Astrocyte of the cerebellum (primary cell): Measurements from ENCODE around the gene PSMA2.

Experiments
- DNase-seq: peaks from one replicate; pipeline ENCODE4 v3.0.0-alpha.2; 2011; ENCODE audit warnings: low read depth
- H3K4me3 ChIP-seq: 2 replicates; pipeline ENCODE4 v1.5.1; 2011; ENCODE audit warnings: mild to moderate bottlenecking, low read depth, low read length, moderate library complexity
- CTCF ChIP-seq: IDR thresholded peaks from 2 replicates; pipeline ENCODE4 v1.5.1; 2012; ENCODE audit warnings: low read length, low read depth, moderate library complexity, mild to moderate bottlenecking; ENCODE audit errors: missing control alignments
- in situ Hi-C: cut with HindIII; loops from 2 replicates; pipeline ENCODE4 v1.10.0; 2017; ENCODE audit warnings: low sequenced_read_pairs

PSMA2 gene

DNA sequence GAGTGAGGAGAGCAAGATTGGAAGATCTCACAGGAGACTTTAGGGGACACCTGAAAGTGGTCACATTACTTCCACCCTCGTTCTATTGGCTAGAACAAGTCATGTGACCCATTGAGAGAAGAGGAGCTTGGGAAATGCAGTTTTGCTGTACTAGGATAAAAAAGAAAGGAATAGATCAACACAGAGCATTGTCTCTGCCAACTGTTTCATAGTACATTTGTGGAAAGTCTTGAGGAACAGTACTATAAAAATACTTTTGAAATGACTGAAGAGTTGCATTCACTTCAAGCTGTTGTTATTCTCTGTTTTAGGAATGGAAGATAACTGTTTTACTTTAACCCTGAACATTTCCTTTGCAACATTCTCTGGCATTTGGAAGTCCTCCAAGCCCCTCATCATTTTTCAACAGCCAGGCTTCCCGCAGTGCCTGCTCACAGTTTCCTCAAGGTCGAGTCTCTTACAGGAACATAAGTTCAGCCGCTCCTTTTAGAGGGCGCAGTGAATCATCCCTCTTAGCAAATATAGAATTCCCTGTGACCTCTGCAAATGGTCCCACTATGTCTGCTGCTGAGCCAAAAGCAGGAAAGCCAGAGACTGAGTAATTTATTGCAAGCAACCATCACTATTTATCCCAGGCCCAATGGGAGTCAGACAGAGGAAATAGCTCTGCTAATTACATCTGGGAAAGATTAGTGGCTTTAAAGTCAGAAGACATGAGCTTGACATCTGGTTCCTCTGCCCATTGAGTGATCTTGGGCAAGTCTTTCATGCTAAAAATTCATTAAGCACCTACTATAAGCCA is 40.9 kb upstream of the PSMA2 start:
- DNase-seq = peak; percentile 96
- TF ChIP-seq CTCF = no peak
- in situ Hi-C loops = no loop called here
- no peak overlapping the region for H3K4me3 ChIP-seq

GRCh38 chr7:42967391-42967790 is 35.4 kb upstream of the PSMA2 start:
- TF ChIP-seq CTCF = no peak
- no peak for DNase-seq
- in situ Hi-C loops = no loop called here
- H3K4me3 ChIP-seq = no peak overlapping the region

GRCh38 chr7:42964849-42965805 is 33.2 kb upstream of the PSMA2 start:
- TF ChIP-seq CTCF = no peak
- H3K4me3 ChIP-seq = no peak overlapping the region
- DNase-seq = no peak
- in situ Hi-C loops = no loop called here

- TF ChIP-seq CTCF = no peak
- DNase-seq = no peak
- H3K4me3 ChIP-seq = no peak overlapping the region
- in situ Hi-C loops = no loop called here
Measured at GRCh38 chr7:42964293-42964692, 32.3 kb upstream of the PSMA2 start.

- no peak for DNase-seq
- in situ Hi-C loops = no loop called here
- no peak for TF ChIP-seq CTCF
- H3K4me3 ChIP-seq = no peak overlapping the region
Measured at GRCh38 chr7:42961170-42961569, 29.2 kb upstream of the PSMA2 start.

DNA sequence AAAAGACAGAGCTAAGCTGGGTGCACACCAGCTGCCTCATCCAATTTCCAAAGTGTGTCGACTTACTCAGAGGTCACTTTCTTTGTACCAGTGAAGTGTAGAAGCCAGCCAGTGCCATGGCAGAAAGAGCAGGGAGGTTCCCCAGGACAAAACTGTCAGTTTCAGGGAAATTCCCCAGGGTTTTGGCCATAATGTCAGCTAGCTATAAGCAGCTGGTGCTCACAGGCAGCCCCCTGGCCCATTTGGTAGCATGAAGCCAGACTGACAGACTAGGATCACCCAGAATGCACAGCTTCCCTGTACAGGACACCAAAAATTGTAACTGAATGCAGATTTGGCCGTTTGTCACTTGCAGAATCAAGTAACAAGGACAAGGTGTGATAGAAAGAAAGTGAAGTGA is 28.8 kb upstream of the PSMA2 start:
- no peak overlapping the region for H3K4me3 ChIP-seq
- no peak for TF ChIP-seq CTCF
- no peak for DNase-seq
- in situ Hi-C loops = no loop called here
